Dermis lymphatic vessel endothelial cell (primary cell): Measurements from ENCODE around the gene TRIM54. TPM values are rescaled to one million over a fixed set of nuclear protein-coding genes. Genes with fewer than 3 reads are reported as not detected.

ENCODE experiments used
- total RNA-seq: library from RNA; depleted of rRNA; stranded (reverse); fragments of >200 nt; gene quantifications from 2 replicates; pipeline ENCODE4 v1.2.1, GENCODE V29; 2014

The TRIM54 gene
- total RNA-seq: 0.52 and 1.3 TPM in 2 replicates

GRCh38 chr2:27281855-27282559 lies at the start of gene TRIM54:
Gene TRIM54, plus strand, starts transcription at chr2:27282429. Its CDS starts 303 bp downstream, at chr2:27282732.

GRCh38 chr2:27262379-27263286 lies 19.6 kb upstream of the TRIM54 start, which contains the start of gene SLC30A3:
Gene SLC30A3, minus strand, starts transcription at chr2:27263047. Its CDS starts 141 bp downstream, at chr2:27262906.

GRCh38 chr2:27275211-27276150 lies 6.7 kb upstream of the TRIM54 start, which contains the start of gene DNAJC5G:
Gene DNAJC5G, plus strand, starts transcription at chr2:27275433. Its CDS starts 1,296 bp downstream, at chr2:27276729.

GRCh38 chr2:27308359-27308881 lies 26.2 kb downstream of the TRIM54 start, which contains the start of gene UCN:
Gene UCN, minus strand, starts transcription at chr2:27308445. Its CDS starts 550 bp downstream, at chr2:27307895.

GRCh38 chr2:27322766-27323595 lies 40.8 kb downstream of the TRIM54 start, which contains the start of gene MPV17:
Gene MPV17, minus strand, starts transcription at chr2:27323097. Its CDS starts 580 bp downstream, at chr2:27322517.

GRCh38 chr2:27356382-27357181 lies 74.4 kb downstream of the TRIM54 start, which contains the start of gene GTF3C2:
Gene GTF3C2, minus strand, starts transcription at chr2:27356764. Its CDS starts 13,210 bp downstream, at chr2:27343554.

Other genes starting within 250 kb of the TRIM54 start
- gene TMEM214, start 249.5 kb upstream of the TRIM54 start, total RNA-seq: 17.0 and 23.1 TPM in 2 replicates
- gene AGBL5, start 230.8 kb upstream of the TRIM54 start, total RNA-seq: 17.3 and 20.0 TPM in 2 replicates
- 403 and 523 TPM in 2 replicates for gene OST4, start 210.8 kb upstream of the TRIM54 start, total RNA-seq
- 22.8 and 34.8 TPM in 2 replicates for gene EMILIN1, start 203.8 kb upstream of the TRIM54 start, total RNA-seq
- gene KHK, start 195.7 kb upstream of the TRIM54 start, total RNA-seq: 2.4 and 4.3 TPM in 2 replicates
- 1.7 and 2.3 TPM in 2 replicates for gene CGREF1, start 163.3 kb upstream of the TRIM54 start, total RNA-seq
- not detected in 2 replicates for gene ABHD1, start 158.6 kb upstream of the TRIM54 start, total RNA-seq
- 25.3 and 28.4 TPM in 2 replicates for gene PREB, start 147.8 kb upstream of the TRIM54 start, total RNA-seq
- gene PRR30, start 143.0 kb upstream of the TRIM54 start, total RNA-seq: not detected in 2 replicates
- gene TCF23, start 133.4 kb upstream of the TRIM54 start, total RNA-seq: not detected in 2 replicates
- 107 and 121 TPM in 2 replicates for gene ATRAID, start 70.4 kb upstream of the TRIM54 start, total RNA-seq
- gene SLC5A6, start 70.2 kb upstream of the TRIM54 start, total RNA-seq: 18.1 and 19.4 TPM in 2 replicates
- 21.6 and 22.9 TPM in 2 replicates for gene CAD, start 65.1 kb upstream of the TRIM54 start, total RNA-seq
- gene SLC30A3, start 19.4 kb upstream of the TRIM54 start, total RNA-seq: 6.3 and 21.2 TPM in 2 replicates
- 0.60 and 2.4 TPM in 2 replicates for gene DNAJC5G, start 7.0 kb upstream of the TRIM54 start, total RNA-seq
- gene UCN, start 26.0 kb downstream of the TRIM54 start, total RNA-seq: 0.22 and 0.34 TPM in 2 replicates
- 38.0 and 43.1 TPM in 2 replicates for gene MPV17, start 40.7 kb downstream of the TRIM54 start, total RNA-seq
- gene GTF3C2, start 74.3 kb downstream of the TRIM54 start, total RNA-seq: 17.0 and 22.3 TPM in 2 replicates
- gene EIF2B4, start 87.9 kb downstream of the TRIM54 start, total RNA-seq: 21.5 and 25.9 TPM in 2 replicates
- 130 and 131 TPM in 2 replicates for gene SNX17, start 88.2 kb downstream of the TRIM54 start, total RNA-seq
- gene ZNF513, start 98.3 kb downstream of the TRIM54 start, total RNA-seq: 6.4 and 6.8 TPM in 2 replicates
- 87.2 and 94.8 TPM in 2 replicates for gene PPM1G, start 127.2 kb downstream of the TRIM54 start, total RNA-seq
- 94.3 and 108 TPM in 2 replicates for gene NRBP1, start 146.2 kb downstream of the TRIM54 start, total RNA-seq
- gene KRTCAP3, start 160.0 kb downstream of the TRIM54 start, total RNA-seq: not detected in 2 replicates
- 10.5 and 14.3 TPM in 2 replicates for gene IFT172, start 207.3 kb downstream of the TRIM54 start, total RNA-seq
- 8.3 and 9.5 TPM in 2 replicates for gene FNDC4, start 212.8 kb downstream of the TRIM54 start, total RNA-seq
- not detected in 2 replicates for gene GCKR, start 214.4 kb downstream of the TRIM54 start, total RNA-seq